Measurements from ENCODE around the gene ZNF83.
"Not testable (repeated sequence)": the region's sequence is repeated elsewhere in the genome, so short reads cannot be mapped to it uniquely, and the experiment has no call there.

The ZNF83 gene

GRCh38 chr19:52600639-52601024 lies 37.5 kb downstream of the ZNF83 start:
- H3K36me3 ChIP-seq = peaks cover 37 to 69% (median 50%) of the 10 kb centered on the region in 11 experiments
- no peaks in the 10 kb centered on the region for H3K27me3 ChIP-seq
- peaks cover 34 to 49% (median 38%) of the 10 kb centered on the region in 11 experiments; a peak in 21 of 22 replicates for H3K9me3 ChIP-seq (replicated peaks in 1 of 11)
- peak overlapping the region; percentile 81 to 89 (median 86); a peak in 21 of 22 replicates for H3K9ac ChIP-seq
- H3K4me2 ChIP-seq = peak overlapping the region; percentile 84 to 97 (median 91)
- peaks cover 17 to 28% (median 22%) of the 10 kb centered on the region in 10 experiments for H3K4me1 ChIP-seq
- peak overlapping the region in 3 of 11 experiments; percentile 73 to 85 (median 77); a peak in 7 of 22 replicates for H3K27ac ChIP-seq
- H3K4me3 ChIP-seq = peak overlapping the region; percentile 71 to 95 (median 83)
- H4K20me1 ChIP-seq = peaks cover 0 to 21% (median 8%) of the 10 kb centered on the region in 11 experiments; a peak in 7 of 22 replicates
- no peak for TF ChIP-seq Cebpa-rat (IDR thresholded peaks at IDR 0.05)

GRCh38 chr19:52599241-52599640 lies 38.9 kb downstream of the ZNF83 start:
- no peak overlapping the region for H3K27ac ChIP-seq
- H3K36me3 ChIP-seq = peaks cover 35 to 69% (median 51%) of the 10 kb centered on the region in 11 experiments
- peaks cover 0 to 21% (median 7%) of the 10 kb centered on the region in 11 experiments; a peak in 7 of 22 replicates for H4K20me1 ChIP-seq
- no peaks in the 10 kb centered on the region for H3K27me3 ChIP-seq
- no peak overlapping the region for H3K4me2 ChIP-seq
- no peak overlapping the region for H3K9ac ChIP-seq
- H3K4me1 ChIP-seq = peaks cover 17 to 28% (median 22%) of the 10 kb centered on the region in 10 experiments
- no peak overlapping the region for H3K4me3 ChIP-seq
- H3K9me3 ChIP-seq (replicated peaks in 1 of 11) = peaks cover 32 to 49% (median 37%) of the 10 kb centered on the region in 11 experiments; a peak in 21 of 22 replicates
- TF ChIP-seq Cebpa-rat (IDR thresholded peaks at IDR 0.05) = no peak

DNA sequence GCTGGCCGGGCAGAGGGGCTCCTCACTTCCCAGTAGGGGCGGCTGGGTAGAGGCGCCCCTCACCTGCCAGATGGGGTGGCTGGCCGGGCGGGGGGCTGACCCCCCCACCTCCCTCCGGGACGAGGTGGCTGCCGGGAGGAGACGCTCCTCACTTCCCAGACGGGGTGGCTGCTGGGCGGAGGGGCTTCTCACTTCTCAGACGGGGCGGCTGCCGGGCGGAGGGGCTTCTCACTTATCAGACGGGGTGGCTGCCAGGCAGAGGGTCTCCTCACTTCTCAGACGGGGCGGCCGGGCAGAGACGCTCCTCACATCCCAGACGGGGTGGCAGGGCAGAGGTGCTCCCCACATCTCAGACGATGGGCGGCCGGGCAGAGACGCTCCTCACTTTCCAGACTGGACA lies 44.7 kb downstream of the ZNF83 start:
- H3K9ac ChIP-seq = not testable (repeated sequence)
- H3K9me3 ChIP-seq (replicated peaks in 1 of 11) = peaks cover 34 to 77% (median 60%) of the 10 kb centered on the region in 11 experiments
- peaks cover 74 to 89% (median 80%) of the 10 kb centered on the region in 11 experiments for H3K36me3 ChIP-seq

DNA sequence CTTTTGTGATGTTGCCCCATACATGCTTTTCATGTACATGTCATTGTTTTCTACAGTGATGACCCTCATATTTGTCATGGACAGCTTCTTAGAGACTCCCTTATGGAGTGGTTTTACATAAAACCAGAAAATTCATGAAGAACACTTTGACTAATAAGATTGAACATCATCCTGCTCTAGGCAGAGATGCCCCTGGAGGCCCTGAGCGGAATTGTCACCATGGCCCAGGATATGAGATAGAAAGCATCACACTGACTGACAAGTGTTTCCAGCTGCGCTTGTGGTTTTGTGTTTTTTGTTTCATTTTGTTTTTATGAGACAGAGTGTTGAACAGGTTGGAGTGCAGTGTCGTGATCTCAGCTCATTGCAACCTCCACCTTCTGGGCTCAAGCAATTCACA lies 45.9 kb downstream of the ZNF83 start:
- H3K9ac ChIP-seq = no peak overlapping the region
- no peak overlapping the region for H3K27ac ChIP-seq
- no peaks in the 10 kb centered on the region for H3K4me1 ChIP-seq
- no peak overlapping the region for H3K4me2 ChIP-seq
- H4K20me1 ChIP-seq = peaks cover 0 to 4% (median 0%) of the 10 kb centered on the region in 11 experiments; a peak in 1 of 22 replicates
- no peak overlapping the region for H3K4me3 ChIP-seq
- peaks cover 34 to 73% (median 56%) of the 10 kb centered on the region in 11 experiments for H3K9me3 ChIP-seq (replicated peaks in 1 of 11)
- no peaks in the 10 kb centered on the region for H3K27me3 ChIP-seq
- peaks cover 74 to 85% (median 83%) of the 10 kb centered on the region in 11 experiments for H3K36me3 ChIP-seq
- no peak for TF ChIP-seq Cebpa-rat (IDR thresholded peaks at IDR 0.05)

More for the DNA sequence above, 44.7 kb downstream of the ZNF83 start:
- not testable (repeated sequence) for H4K20me1 ChIP-seq, H3K27me3 ChIP-seq, H3K27ac ChIP-seq, H3K4me2 ChIP-seq, H3K4me1 ChIP-seq, H3K4me3 ChIP-seq

- H3K36me3 ChIP-seq = peaks cover 72 to 85% (median 81%) of the 10 kb centered on the region in 11 experiments
- H4K20me1 ChIP-seq = peaks cover 0 to 17% (median 0%) of the 10 kb centered on the region in 11 experiments; a peak in 3 of 22 replicates
- no peak for TF ChIP-seq Cebpa-rat (IDR thresholded peaks at IDR 0.05)
- H3K4me2 ChIP-seq = no peak overlapping the region
- H3K4me1 ChIP-seq = no peaks in the 10 kb centered on the region
- H3K27me3 ChIP-seq = no peaks in the 10 kb centered on the region
- H3K27ac ChIP-seq = no peak overlapping the region
- peaks cover 26 to 61% (median 42%) of the 10 kb centered on the region in 11 experiments for H3K9me3 ChIP-seq (replicated peaks in 1 of 11)
- H3K4me3 ChIP-seq = no peak overlapping the region
- H3K9ac ChIP-seq = no peak overlapping the region
These were observed 47.4 kb downstream of the ZNF83 start for GRCh38 chr19:52590728-52591127.

- Histone ChIP-seq H3K27me3 (no peaks in the 10 kb centered on the region), H3K9me3 (replicated peaks in 1 of 11) (peaks cover 47 to 73% (median 55%) of the 10 kb centered on the region in 11 experiments), H3K4me1 (no peaks in the 10 kb centered on the region), H3K4me2 (no peak overlapping the region), H3K4me3 (no peak overlapping the region), H4K20me1 (peaks cover 0 to 19% (median 0%) of the 10 kb centered on the region in 11 experiments; a peak in 3 of 22 replicates), H3K9ac (no peak overlapping the region), H3K36me3 (peaks cover 89 to 97% (median 96%) of the 10 kb centered on the region in 11 experiments), H3K27ac (no peak overlapping the region)
- TF ChIP-seq Cebpa-rat (IDR thresholded peaks at IDR 0.05) = no peak
These were observed 52.6 kb downstream of the ZNF83 start for GRCh38 chr19:52585604-52586003.

DNA sequence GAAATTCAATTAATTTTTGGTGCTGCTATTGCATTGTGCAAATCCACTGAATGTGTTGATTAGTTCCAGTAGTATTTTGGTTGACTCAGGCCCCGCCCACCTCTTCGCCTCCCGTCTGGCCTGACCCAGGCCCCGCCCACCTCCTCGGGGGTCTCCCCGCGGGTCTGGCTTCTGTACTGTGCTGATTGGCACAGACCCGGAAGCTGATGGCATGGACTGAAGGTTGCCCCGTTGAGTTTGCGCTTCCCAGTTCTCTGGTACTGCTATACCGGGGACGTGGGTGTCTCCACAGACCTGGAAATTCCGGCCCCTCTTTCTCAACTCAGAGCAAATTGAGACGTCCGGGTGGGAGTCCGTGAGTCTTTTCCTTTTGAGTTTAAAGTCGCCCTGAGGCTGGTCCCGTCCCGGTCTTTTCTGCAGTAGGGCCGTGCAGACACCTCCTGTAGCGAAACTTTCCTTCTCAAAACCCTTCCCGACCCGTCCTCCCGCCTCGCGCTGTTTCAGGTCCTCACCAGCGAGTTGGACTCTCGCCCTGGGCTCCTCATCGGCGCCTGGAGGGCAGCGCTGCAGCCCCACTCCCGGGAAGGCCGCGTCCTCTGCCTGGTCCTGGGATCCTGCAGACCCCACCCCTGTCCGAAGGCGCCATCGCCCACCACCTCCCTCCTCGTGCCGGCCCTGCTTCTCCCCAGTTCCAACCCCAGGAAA lies 53.3 kb downstream of the ZNF83 start:
- H3K9ac ChIP-seq = no peak overlapping the region
- no peaks in the 10 kb centered on the region for H3K4me1 ChIP-seq
- peaks cover 89 to 97% (median 96%) of the 10 kb centered on the region in 11 experiments for H3K36me3 ChIP-seq
- H3K27me3 ChIP-seq = no peaks in the 10 kb centered on the region
- no peak overlapping the region for H3K4me3 ChIP-seq
- no peak for TF ChIP-seq Cebpa-rat (IDR thresholded peaks at IDR 0.05)
- H3K9me3 ChIP-seq (replicated peaks in 1 of 11) = peaks cover 54 to 73% (median 60%) of the 10 kb centered on the region in 11 experiments
- H3K4me2 ChIP-seq = no peak overlapping the region
- peaks cover 0 to 19% (median 0%) of the 10 kb centered on the region in 11 experiments; a peak in 3 of 22 replicates for H4K20me1 ChIP-seq
- no peak overlapping the region for H3K27ac ChIP-seq

DNA sequence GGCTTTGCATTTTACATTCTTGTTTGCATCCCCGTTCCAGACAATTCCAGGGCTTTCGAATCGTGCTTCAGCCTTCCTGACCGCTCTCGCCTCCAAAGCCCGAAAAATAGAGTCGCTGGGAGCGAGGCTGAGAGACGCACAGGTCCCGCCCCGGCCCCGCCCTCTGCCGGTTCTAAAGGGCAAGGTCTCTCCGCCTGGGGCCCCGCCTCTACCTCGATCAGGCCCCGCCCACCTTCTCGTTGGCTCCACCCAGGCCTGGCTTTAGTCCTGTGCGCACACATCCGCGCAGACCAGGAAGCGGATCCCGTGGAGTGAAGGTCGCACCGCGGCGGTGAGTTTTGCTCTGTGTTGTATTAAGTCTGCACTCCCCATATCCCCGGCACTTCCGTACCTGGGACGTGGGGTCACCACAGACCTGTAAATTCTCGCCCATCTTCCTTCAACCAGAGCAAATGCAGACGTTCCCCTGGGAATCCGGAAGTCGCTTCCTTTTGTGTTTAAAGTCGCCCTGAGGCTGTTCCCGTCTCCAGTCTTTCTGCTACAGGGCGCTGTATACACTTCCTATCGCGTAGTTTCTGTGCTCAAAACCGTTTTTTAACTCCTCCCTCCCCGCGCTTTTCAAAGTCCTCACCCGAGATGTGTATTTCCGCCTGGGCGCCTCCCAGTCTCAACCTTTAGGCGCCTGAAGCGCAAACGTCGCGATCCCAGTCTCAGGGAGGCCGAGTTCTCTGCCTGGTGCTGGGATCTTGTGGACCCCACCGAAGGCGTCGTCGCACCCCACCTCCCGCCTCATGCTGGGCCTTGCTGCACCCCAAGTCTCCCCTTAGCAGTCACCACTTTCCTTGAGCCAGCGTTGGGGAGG lies 67.9 kb downstream of the ZNF83 start, which contains the start of gene ZNF701:
Gene ZNF701, plus strand, starts transcription at position 288 of the 862 bp plus-strand sequence. CDS start 3,861 bp downstream, outside the sequence.
- H4K20me1 ChIP-seq = peaks cover 0 to 5% (median 0%) of the 10 kb centered on the region in 11 experiments; a peak in 4 of 22 replicates
- no peak for TF ChIP-seq Cebpa-rat (IDR thresholded peaks at IDR 0.05)
- peaks cover 0 to 80% (median 20%) of the 10 kb centered on the region in 11 experiments; a peak in 17 of 22 replicates for H3K9me3 ChIP-seq (replicated peaks in 1 of 11)
- H3K9ac ChIP-seq = peak within 1 kb of the TSS; percentile 86 to 94 (median 91)
- H3K27ac ChIP-seq = peak within 1 kb of the TSS; percentile 88 to 97 (median 93)
- peaks cover 14 to 19% (median 18%) of the 10 kb centered on the region in 10 experiments; a peak in 18 of 20 replicates for H3K4me1 ChIP-seq
- H3K27me3 ChIP-seq = no peaks in the 10 kb centered on the region
- H3K36me3 ChIP-seq = peaks cover 35 to 67% (median 46%) of the 10 kb centered on the region in 11 experiments
- peak within 1 kb of the TSS; percentile 85 to 98 (median 94) for H3K4me2 ChIP-seq
- H3K4me3 ChIP-seq = peak within 1 kb of the TSS; percentile 73 to 92 (median 78)

- Histone ChIP-seq H3K4me1 (peaks cover 14 to 19% (median 18%) of the 10 kb centered on the region in 10 experiments; a peak in 18 of 20 replicates), H3K4me2 (peak overlapping the region; percentile 79 to 97 (median 85)), H3K9me3 (replicated peaks in 1 of 11) (peaks cover 0 to 80% (median 17%) of the 10 kb centered on the region in 11 experiments; a peak in 18 of 22 replicates), H3K4me3 (peak overlapping the region; percentile 73 to 92 (median 78)), H3K27ac (peak overlapping the region in 6 of 11 experiments; percentile 40 to 97 (median 93); a peak in 6 of 22 replicates), H3K9ac (peak overlapping the region; percentile 86 to 94 (median 91); a peak in 21 of 22 replicates), H3K36me3 (peaks cover 34 to 67% (median 45%) of the 10 kb centered on the region in 11 experiments)
- H4K20me1 ChIP-seq, H3K27me3 ChIP-seq: not testable (repeated sequence)
These were observed 68.5 kb downstream of the ZNF83 start for GRCh38 chr19:52569638-52569999.
